Measurements from ENCODE around the gene TRAPPC2. TPM values are rescaled to one million over a fixed set of nuclear protein-coding genes. Genes with fewer than 3 reads are reported as not detected.
A peak's percentile ranks its signal among the peaks of the same experiment; 100 is the strongest.

TRAPPC2 gene
- 25.1 TPM for total RNA-seq

DNA sequence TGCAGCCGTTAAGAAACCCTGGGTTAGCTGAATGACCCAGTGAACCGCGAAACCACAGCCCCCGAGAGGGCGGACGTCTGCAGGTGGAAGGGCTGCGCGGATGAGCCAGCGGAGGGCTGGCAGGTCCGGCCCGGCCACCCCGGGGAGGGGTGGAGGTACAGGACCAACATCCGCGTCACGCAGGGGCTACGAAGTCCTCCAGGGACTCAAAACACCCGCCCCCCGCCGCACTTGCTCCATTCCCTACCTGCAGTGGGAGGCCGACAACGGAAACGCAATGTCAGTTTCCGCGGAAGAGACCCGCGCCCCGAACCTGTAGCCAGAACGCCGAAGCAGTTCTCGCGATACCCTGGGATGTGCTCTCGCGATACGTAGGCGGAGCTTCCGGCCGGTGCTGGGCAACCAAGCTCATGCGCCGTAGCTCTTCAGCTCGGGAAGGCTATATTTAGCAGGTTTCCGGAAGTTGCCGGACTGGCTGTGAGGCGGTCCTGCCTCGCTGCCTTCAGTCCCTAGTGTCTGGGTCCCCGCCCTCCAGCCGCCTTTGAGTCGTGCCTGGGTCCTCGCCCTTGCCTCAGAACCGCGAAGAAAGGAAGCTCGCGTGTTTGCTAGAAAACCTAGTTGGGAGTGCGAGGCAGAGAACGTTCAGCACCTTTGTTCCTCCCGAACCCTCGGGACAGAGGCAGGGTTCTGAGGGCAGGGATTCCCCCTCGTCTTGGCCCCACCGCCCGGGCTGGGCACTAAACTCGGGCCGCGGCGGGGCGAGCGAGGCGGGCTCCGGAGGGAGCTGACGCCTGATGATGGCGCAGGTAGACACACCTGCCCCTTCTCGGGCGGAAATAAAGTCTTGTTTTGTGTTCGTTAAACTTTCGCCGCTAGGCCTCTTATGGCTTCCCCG is at the start of gene TRAPPC2, which contains the start of gene OFD1:
Gene TRAPPC2, minus strand, starts transcription at position 343 of the 895 bp plus-strand sequence. CDS start 14,657 bp downstream, outside the sequence.
Gene OFD1, plus strand, starts transcription at position 471 of the 895 bp plus-strand sequence. Its CDS starts 324 bp downstream, at position 795.
- peak; percentile 96 for DNase-seq (ENCODE audit: low spot score)

- no peak for DNase-seq (ENCODE audit: low spot score)
Observed at GRCh38 chrX:13780868-13781427, 46.5 kb upstream of the TRAPPC2 start.

DNA sequence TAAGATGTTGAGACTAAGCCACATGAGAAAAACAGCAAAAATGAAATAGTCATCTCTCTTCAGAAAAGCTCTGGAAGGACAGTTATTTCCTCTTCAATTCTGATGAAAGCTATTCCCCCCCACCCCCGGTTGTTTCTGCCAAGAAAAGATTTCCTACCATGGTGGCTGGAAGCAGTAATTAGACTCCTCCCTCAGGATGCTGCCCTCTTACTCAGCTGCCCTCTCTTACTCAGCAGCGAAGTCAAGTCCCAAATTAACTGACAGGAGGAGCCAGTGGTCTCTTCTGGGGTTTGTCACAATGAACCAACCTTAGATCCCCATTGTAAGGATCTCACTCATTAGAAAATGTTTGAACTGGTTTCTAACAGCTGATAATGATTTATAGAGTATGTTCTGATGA is 44.5 kb upstream of the TRAPPC2 start:
- DNase-seq (ENCODE audit: low spot score): no peak

DNA sequence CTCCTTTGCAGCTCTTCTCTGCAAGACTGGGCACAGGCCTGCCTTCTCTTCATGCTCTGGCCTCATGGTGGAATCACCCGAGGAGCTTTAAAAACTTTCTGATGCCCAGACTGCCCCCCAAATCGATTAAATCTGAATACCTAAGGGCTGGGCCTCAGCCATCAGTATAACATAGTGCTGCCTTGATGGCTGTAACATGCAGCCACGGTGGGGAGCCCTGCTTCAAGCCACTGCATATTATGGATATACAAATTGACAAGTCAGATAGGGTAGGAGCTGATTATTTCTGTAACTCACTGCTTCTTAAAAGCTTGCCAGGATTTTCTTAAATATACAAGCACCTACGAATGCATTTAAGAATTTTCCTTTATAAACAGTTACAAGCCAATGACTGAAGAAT is 42.0 kb upstream of the TRAPPC2 start:
- DNase-seq (ENCODE audit: low spot score): no peak

GRCh38 chrX:13775837-13776236 is 41.4 kb upstream of the TRAPPC2 start:
- DNase-seq (ENCODE audit: low spot score): no peak

GRCh38 chrX:13774696-13775095 is 40.3 kb upstream of the TRAPPC2 start:
- DNase-seq (ENCODE audit: low spot score): no peak

DNA sequence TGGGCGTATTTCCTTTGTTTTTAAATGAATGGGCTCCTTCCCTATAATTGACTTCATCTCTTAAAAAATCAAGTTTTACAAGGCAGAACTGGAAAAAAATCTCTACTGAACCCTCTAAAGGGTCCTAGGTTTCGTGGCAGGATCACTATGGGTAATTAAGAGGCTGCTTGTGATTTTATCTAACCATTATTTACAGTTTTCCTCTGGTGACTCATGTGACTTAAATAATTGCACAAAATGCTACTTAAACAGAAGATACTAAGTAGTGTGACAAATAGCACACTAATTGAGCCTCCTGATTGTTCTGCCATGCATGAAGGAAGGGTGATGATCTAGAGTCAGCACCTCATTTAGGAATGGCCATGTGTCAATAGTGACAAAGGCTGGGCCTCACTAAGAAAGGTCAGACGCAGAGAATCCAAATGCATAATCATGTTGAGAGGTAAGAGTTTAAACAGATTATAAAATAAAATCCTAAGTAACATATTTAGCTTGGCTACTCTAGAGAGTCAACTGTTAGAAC is 35.7 kb upstream of the TRAPPC2 start:
- DNase-seq (ENCODE audit: low spot score): no peak

DNA sequence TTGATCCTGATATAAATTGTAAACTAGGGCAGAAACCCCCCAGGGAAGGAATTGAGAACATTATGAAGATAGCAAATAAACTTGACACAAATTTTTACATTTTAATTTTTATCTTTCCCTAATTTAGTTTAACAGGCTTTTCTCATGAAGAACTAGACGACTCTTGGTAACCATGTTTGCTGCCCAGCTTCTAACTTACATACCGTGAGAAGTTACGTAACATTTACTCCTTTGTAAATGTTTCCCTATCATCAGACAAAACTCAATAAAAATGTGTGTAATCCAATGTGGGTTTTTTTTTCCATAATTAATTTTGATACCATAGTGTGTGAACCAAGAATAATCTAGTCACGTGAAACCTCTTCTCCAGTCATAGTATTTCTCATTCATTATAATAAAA is 34.5 kb upstream of the TRAPPC2 start:
- no peak for DNase-seq (ENCODE audit: low spot score)

DNA sequence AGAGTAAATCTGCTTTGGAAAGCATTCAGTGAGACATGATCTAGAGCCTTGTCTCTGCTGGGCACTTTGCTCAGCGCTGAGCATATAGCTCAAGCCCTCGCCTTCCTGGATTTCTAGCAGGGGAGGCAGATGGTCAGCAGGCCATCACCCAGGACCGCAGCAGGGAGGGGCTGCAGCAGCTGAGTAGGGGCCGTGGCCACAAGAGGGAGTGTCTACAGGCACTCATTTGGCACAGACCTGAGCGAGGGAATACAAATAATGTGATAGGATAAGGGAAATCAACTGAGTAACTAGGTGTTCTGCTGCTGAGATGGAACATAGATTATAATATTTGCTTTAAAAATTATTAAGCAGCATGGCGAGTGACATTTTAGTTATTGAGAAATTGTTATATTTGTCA is 30.3 kb upstream of the TRAPPC2 start:
- DNase-seq (ENCODE audit: low spot score): no peak

DNA sequence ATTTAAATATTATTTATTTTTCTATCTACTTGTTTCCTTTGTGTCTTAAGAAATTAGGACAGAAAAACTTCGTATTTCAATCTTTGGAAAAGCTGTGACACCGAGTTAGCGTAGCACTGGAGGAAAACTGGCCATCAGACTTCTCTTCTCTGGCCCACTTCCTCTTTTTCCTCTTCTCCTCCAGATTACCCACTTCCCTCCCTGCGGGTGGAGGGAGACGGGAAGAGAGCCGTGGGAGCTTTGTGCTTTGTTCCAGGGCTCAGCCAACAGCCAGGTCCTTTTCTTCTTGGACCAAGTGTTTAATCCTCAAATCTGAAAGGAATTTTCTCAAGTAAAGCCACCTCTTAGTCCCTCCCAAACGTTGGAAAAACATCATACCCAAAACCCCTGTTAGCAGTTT is 29.9 kb upstream of the TRAPPC2 start:
- DNase-seq (ENCODE audit: low spot score): no peak

- DNase-seq (ENCODE audit: low spot score): no peak
Observed at GRCh38 chrX:13763489-13763888, 29.1 kb upstream of the TRAPPC2 start.

GRCh38 chrX:13761606-13762414 is 27.4 kb upstream of the TRAPPC2 start:
- no peak for DNase-seq (ENCODE audit: low spot score)

- no peak for DNase-seq (ENCODE audit: low spot score)
Observed at GRCh38 chrX:13760426-13760825, 26.0 kb upstream of the TRAPPC2 start.

DNA sequence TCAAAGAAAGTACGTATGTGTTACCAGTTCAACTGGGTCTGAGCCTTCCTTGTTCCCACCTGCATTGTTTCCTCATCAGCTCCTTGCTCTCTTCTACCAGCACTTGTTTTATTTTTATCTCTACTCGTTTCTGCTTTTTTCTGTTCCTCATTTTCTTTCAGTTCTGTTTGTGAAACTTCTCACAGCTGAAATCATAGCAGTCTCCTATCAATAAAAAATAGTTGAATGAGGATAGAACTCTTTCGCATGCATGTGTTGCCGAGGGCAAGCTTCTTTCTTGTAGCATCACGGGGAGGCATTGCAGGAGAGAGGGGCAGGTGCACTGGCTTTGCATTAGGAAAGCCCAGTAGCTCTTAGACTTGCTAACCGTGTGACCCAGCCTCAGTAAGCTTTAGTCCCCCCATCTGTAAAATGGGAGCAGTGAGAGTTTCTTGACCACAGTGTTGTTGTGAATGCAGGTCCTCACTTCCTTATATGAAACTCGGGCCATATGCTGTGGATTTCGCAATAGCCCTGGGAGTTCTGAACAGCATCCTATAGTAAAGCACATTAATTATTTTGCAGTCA is 24.8 kb upstream of the TRAPPC2 start:
- DNase-seq (ENCODE audit: low spot score): no peak

DNA sequence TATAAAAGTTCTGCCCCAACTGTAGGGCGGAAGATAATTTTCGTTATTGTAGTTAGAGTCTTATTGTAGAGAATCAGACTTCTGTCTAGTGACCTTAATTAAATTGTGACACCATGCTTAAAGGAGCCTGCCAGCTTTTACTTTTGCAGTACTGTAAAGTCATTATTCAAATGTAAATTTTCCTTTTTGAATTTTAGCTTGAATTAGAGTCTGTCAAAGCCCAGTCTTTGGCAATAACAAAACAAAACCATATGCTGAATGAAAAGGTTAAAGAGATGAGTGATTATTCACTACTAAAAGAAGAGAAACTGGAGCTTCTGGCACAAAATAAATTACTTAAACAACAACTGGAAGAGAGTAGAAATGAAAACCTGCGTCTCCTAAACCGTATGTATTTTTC is 22.0 kb upstream of the TRAPPC2 start:
- DNase-seq (ENCODE audit: low spot score): no peak

GRCh38 chrX:13755254-13755653 is 20.8 kb upstream of the TRAPPC2 start:
- DNase-seq (ENCODE audit: low spot score): no peak

GRCh38 chrX:13754765-13755164 is 20.3 kb upstream of the TRAPPC2 start:
- no peak for DNase-seq (ENCODE audit: low spot score)

- DNase-seq (ENCODE audit: low spot score): no peak
Observed at GRCh38 chrX:13752646-13753045, 18.2 kb upstream of the TRAPPC2 start.

DNA sequence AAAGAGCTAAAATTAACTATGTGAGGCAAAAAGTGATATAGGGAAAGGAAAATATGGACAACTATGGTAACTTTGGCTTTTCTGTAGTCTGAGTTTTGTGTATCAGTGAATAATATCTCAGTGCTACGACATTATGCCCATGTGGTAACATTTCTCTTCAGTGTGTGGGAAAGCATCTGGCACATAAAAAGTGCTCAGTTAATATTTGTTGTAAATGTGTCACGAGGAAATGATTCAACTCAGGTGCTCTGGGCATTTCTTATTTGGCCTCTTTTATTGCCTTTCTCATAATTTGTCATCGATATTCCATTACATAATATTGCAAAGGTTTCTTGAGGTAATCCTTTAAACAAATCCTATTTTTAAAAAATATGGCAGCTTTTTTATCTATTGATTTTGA is 17.7 kb upstream of the TRAPPC2 start:
- no peak for DNase-seq (ENCODE audit: low spot score)

DNA sequence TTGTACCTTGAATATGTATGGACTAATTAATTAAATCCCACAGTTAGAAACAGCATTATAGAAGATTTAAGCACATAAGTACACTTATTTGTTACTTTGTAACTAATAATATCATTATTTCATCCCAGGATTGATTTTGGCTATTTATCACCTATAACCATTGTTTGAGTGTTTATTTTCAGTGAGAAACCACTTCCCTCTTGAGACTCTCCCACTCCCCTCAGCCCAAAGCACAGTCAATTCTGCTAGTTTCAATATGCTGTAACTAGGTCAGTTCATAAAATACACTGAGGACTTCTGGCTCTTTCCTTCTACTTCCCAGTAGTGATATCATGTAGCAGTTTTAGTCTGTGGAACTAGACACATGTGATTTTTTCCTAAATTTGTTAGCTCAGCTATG is 16.4 kb upstream of the TRAPPC2 start:
- DNase-seq (ENCODE audit: low spot score): no peak

- no peak for DNase-seq (ENCODE audit: low spot score)
Observed at GRCh38 chrX:13750204-13750603, 15.8 kb upstream of the TRAPPC2 start.

DNA sequence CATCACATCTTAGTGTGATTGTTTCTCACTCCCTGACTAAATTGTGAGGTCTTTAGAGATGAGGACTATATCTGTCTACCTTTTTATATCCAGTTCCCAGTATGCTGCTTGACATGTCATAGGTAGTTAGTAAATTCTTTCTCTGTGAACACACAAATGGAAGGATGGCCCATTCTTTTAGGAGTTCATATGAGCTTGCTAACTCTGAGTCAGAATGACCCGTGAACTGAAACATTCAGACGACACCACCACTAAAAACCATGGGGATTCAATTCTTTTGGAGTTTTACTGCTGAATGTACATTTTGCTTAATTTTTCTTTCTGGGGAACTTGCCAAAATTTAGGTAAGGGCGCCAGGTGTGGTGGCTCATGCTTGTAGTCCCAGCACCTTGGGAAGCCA is 14.1 kb upstream of the TRAPPC2 start:
- DNase-seq (ENCODE audit: low spot score): no peak
